K562 (cell line): Measurements from ENCODE around the gene IPP. TPM values are rescaled to one million over a fixed set of nuclear protein-coding genes. Genes with fewer than 3 reads are reported as not detected.

Source experiments
- CBX5 ChIP-seq: IDR thresholded peaks from 2 replicates; pipeline ENCODE4 v1.6.1; 2014; ENCODE audit warnings: low read depth, borderline replicate concordance
- CHD2 ChIP-seq: IDR thresholded peaks from 2 replicates; pipeline ENCODE4 v1.6.1; 2011; ENCODE audit warnings: low read depth, low read length
- CTCF ChIP-seq, 3 experiments: IDR thresholded peaks in 2 of 3; conservative IDR thresholded peaks in 1 of 3; 2 replicates each; pipeline ENCODE4 v1.5.1; 2011 to 2012; ENCODE audit warnings: low read length in 3 of 3, mild to moderate bottlenecking in 3 of 3, control low read depth in 2 of 3, improper control_type of control experiment in 1 of 3, inconsistent platforms in 1 of 3, low read depth in 1 of 3, mixed read lengths in 1 of 3, moderate library complexity in 1 of 3; ENCODE audit not compliant: insufficient read depth in 2 of 3
- ETS1 ChIP-seq: conservative IDR thresholded peaks from 2 replicates; pipeline ENCODE4 v1.6.1; 2011; ENCODE audit warnings: low read depth, mild to moderate bottlenecking, low read length; ENCODE audit not compliant: control insufficient read depth
- GABPA ChIP-seq: fragments of 200-800 bp; sonication (Bioruptor generic); conservative IDR thresholded peaks from 2 replicates; pipeline ENCODE4 v1.6.1; 2016; ENCODE audit warnings: low read depth, missing genetic modification characterization, missing compliant biosample characterization
- GTF2A2 ChIP-seq: IDR thresholded peaks from 2 replicates; pipeline ENCODE4 v1.6.1; 2016; ENCODE audit warnings: mild to moderate bottlenecking, missing genetic modification characterization, missing compliant biosample characterization
- JUND ChIP-seq, 2 experiments: IDR thresholded peaks; 2 replicates in 1 of 2; 3 replicates in 1 of 2; pipeline ENCODE4 v1.6.1; 2011; ENCODE audit warnings: borderline replicate concordance in 2 of 2, low read depth in 2 of 2, low read length in 2 of 2, improper control_type of control experiment in 1 of 2, missing biosample characterization in 1 of 2, missing genetic modification characterization in 1 of 2, missing genetic modification reagents in 1 of 2
- MCM2 ChIP-seq: fragments of 450-650 bp; IDR thresholded peaks from 2 replicates; pipeline ENCODE4 v1.6.1; 2017; ENCODE audit warnings: low read depth, mild to moderate bottlenecking
- MXI1 ChIP-seq: IDR thresholded peaks from 2 replicates; pipeline ENCODE4 v1.6.1; 2011; ENCODE audit warnings: low read depth, mild to moderate bottlenecking, improper control_type of control experiment, low read length
- NFE2L1 ChIP-seq: fragments of 450-650 bp; IDR thresholded peaks from 2 replicates; pipeline ENCODE4 v1.6.1; 2016; ENCODE audit warnings: missing genetic modification characterization, low read depth, mild to moderate bottlenecking, missing compliant biosample characterization, moderate library complexity, borderline replicate concordance
- POLR2G ChIP-seq: fragments of 200-400 bp; formaldehyde crosslinking; IDR thresholded peaks from 2 replicates; pipeline ENCODE4 v1.6.1; 2017; ENCODE audit warnings: low read depth, mild to moderate bottlenecking, antibody characterized with exemption, low read length, moderate library complexity
- RREB1 ChIP-seq: fragments of 250-450 bp; sonication (Bioruptor Pico); IDR thresholded peaks from 2 replicates; pipeline ENCODE4 v1.4.0; 2020
- SP1 ChIP-seq: sonication (generic); formaldehyde crosslinking; IDR thresholded peaks from 2 replicates; pipeline ENCODE4 v1.8.1; 2022; ENCODE audit warnings: mild to moderate bottlenecking, missing genetic modification reagents
- SRF ChIP-seq, 2 experiments: fragments of 250-450, 450-650 bp in 1 of 2; sonication (Bioruptor Pico) in 1 of 2; sonication (generic) in 1 of 2; formaldehyde crosslinking; IDR thresholded peaks; 2 replicates each; pipeline versions ENCODE4 v1.5.0 to v1.5.1; 2020 to 2022; ENCODE audit warnings: mild to moderate bottlenecking in 1 of 2, missing genetic modification reagents in 1 of 2
- XRCC5 ChIP-seq: fragments of 200-400 bp; formaldehyde crosslinking; IDR thresholded peaks from 2 replicates; pipeline ENCODE4 v1.6.1; 2017; ENCODE audit warnings: low read depth, mild to moderate bottlenecking, low read length
- ZFP30 ChIP-seq: fragments of 250-450 bp; sonication (Bioruptor Pico); IDR thresholded peaks from 2 replicates; pipeline ENCODE4 v1.8.0; 2022; ENCODE audit warnings: moderate library complexity, mild to moderate bottlenecking, inconsistent platforms, borderline replicate concordance
- polyA plus RNA-seq, 8 experiments: library from polyadenylated mRNA; depleted of rRNA in 4 of 8; stranded (reverse) in 5 of 8; unstranded in 3 of 8; fragments of >200 nt; fragmentation: Nextera tagmentation in 2 of 8; fragmentation: Illumina TruSeq in 1 of 8; extraction: Ambion mirVana in 2 of 8; extraction: Trizol in 1 of 8; gene quantifications; 2 replicates each; pipeline versions ENCODE4 v1.2.1 to v1.2.3, GENCODE V29; 2011 to 2014; ENCODE audit warnings: inconsistent platforms in 1 of 8, missing spikeins in 1 of 8
- total RNA-seq, 7 experiments: library from RNA; depleted of rRNA in 6 of 7; stranded (reverse); fragments of >200 nt in 6 of 7; fragmentation: Illumina TruSeq in 2 of 7; extraction: Trizol in 2 of 7; gene quantifications; 2 replicates each; pipeline versions ENCODE4 v1.2.1 to v1.2.3, GENCODE V29; 2011 to 2021; ENCODE audit warnings: low replicate concordance in 1 of 7

The IPP gene
- total and polyA plus RNA-seq, 9 of the 15 experiments (the other 6 are each of a cell fraction or from before 2014, with no cell fraction given), result 6.9 to 15.1 (median 9.7) TPM

GRCh38 chr1:45687754-45688740 lies 62.4 kb downstream of the IPP start, which contains the start of gene TMEM69 (continued):
- TF ChIP-seq JUND (IDR thresholded peaks at IDR 0.05; ENCODE audit: borderline replicate concordance, low read depth, low read length) (peak; percentile 69), JUND (tag; IDR thresholded peaks at IDR 0.05; ENCODE audit: borderline replicate concordance, low read depth, low read length) (peak; percentile 35; the same call in 1 of the 3 replicates), XRCC5 (peak; percentile 99), CHD2 (no peak; the same call in 1 of the 2 replicates), CBX5 (no peak), RREB1 (CRISPR knock-in tag) (0 out of 2 replicates have a peak, but pooled peaks have one; percentile 46), GABPA (peak; percentile 100), SP1 (CRISPR knock-in tag) (peak; percentile 81), NFE2L1 (tag) (peak; percentile 38), SRF (CRISPR knock-in tag; IDR thresholded peaks at IDR 0.05) (peak in 1 of 2 experiments; percentile 42; a peak in 1 of 4 replicates), GTF2A2 (tag) (0 out of 2 replicates have a peak, but pooled peaks have one; percentile 77), ZFP30 (CRISPR knock-in tag) (no peak), MXI1 (0 out of 2 replicates have a peak, but pooled peaks have one; percentile 34), POLR2G (peak; percentile 68), MCM2 (no peak), ETS1 (no peak; the same call in 1 of the 2 replicates), CTCF (IDR thresholded peaks at IDR 0.05 in 2 of 3, conservative IDR thresholded peaks at IDR 0.05 in 1 of 3; ENCODE audit: insufficient read depth in 2 of 3, low read depth in 1 of 3, low read length in 3 of 3) (peak in 2 of 3 experiments; percentile 23 to 29; a peak in 1 of 6 replicates)
